Activated CD4-positive, alpha-beta T cell treated with anti-CD3 and anti-CD28 coated beads for 36 hours (primary cell): ENCODE measurements around the gene NAP1L1. TPM values are rescaled to one million over a fixed set of nuclear protein-coding genes. Genes with fewer than 3 reads are reported as not detected.
A peak's percentile ranks its signal among the peaks of the same experiment; 100 is the strongest.

Experiments used
- ATAC-seq: fragments of 200-7000 bp; cut with Tn5 transposase; one replicate; pipeline ENCODE4 v1.10.0; 2021; ENCODE audit warnings: mild to moderate bottlenecking, moderate library complexity
- CTCF ChIA-PET: fragments of 350-600 bp; sonication (Branson Sonifier 250); formaldehyde crosslinking; loops from one replicate; lab custom pipeline; 2021; ENCODE audit warnings: antibody characterized with exemption; lab: Charles Lee
- POLR2A ChIA-PET: fragments of 350-600 bp; sonication (Branson Sonifier 250); formaldehyde crosslinking; loops from one replicate; lab custom pipeline; 2021; ENCODE audit warnings: antibody characterized with exemption, inconsistent platforms; lab: Charles Lee
- DNase-seq: peaks from one replicate; pipeline ENCODE4 v3.0.0-alpha.2; 2020
- H3K27ac Mint-ChIP-seq: one replicate; pipeline ENCODE4 v1.8.0; 2021; ENCODE audit warnings: mixed read lengths
- H3K27me3 Mint-ChIP-seq: one replicate; pipeline ENCODE4 v1.8.0; 2021; ENCODE audit warnings: mixed read lengths
- H3K36me3 Mint-ChIP-seq: one replicate; pipeline ENCODE4 v1.8.0; 2021; ENCODE audit warnings: low read depth, mixed read lengths
- H3K4me1 Mint-ChIP-seq: one replicate; pipeline ENCODE4 v1.8.0; 2021; ENCODE audit warnings: mixed read lengths
- H3K4me3 Mint-ChIP-seq: one replicate; pipeline ENCODE4 v1.8.0; 2021; ENCODE audit warnings: mild to moderate bottlenecking, moderate library complexity, mixed read lengths
- H3K9me3 Mint-ChIP-seq: one replicate; pipeline ENCODE4 v1.8.0; 2021; ENCODE audit warnings: low read depth, mixed read lengths
- intact Hi-C, 2 experiments: fragments of 100-400 bp; cut with DNase I in 1 of 2; cut with micrococcal nuclease in 1 of 2; formaldehyde crosslinking; loops; one replicate each; pipeline versions ENCODE4 v1.14.2 to v1.15.1; 2022 to 2024; cut with DNase I, micrococcal nuclease
- total RNA-seq, 2 experiments: library from RNA; stranded (reverse); gene quantifications; one replicate each; pipeline ENCODE4 v1.2.3, GENCODE V29; 2021

The NAP1L1 gene
- total RNA-seq, 2 experiments from 2014 or later = 959 to 1,004 TPM

GRCh38 chr12:76109879-76110278 lies 25.4 kb upstream of the NAP1L1 start:
- DNase-seq (no peak), ATAC-seq (no peak)
- ChIA-PET POLR2A (no interaction called here), CTCF (interaction anchor here (0.6 to 0.7 kb wide), 2 partner anchors 325 to 397 kb away, joined by 3 read pairs; no protein-coding TSS in a partner anchor)
- intact Hi-C loops = no loop called here
- Mint-ChIP-seq H3K9me3 (no peaks in the 10 kb centered on the region), H3K4me1 (no peaks in the 10 kb centered on the region), H3K27me3 (peaks cover 2% of the 10 kb centered on the region), H3K27ac (no peak overlapping the region), H3K4me3 (no peak overlapping the region), H3K36me3 (no peaks in the 10 kb centered on the region)

- Mint-ChIP-seq H3K27ac (no peak overlapping the region), H3K9me3 (no peaks in the 10 kb centered on the region), H3K36me3 (no peaks in the 10 kb centered on the region), H3K4me3 (no peak overlapping the region), H3K4me1 (no peaks in the 10 kb centered on the region), H3K27me3 (peaks cover 2% of the 10 kb centered on the region)
- CTCF ChIA-PET = interaction anchor here (0.6 to 0.7 kb wide), 2 partner anchors 13 to 328 kb away, joined by 3 read pairs; no protein-coding TSS in a partner anchor
- DNase-seq = no peak
- no peak for ATAC-seq
- intact Hi-C loops = no loop called here
- POLR2A ChIA-PET = no interaction called here
These were observed 23.9 kb upstream of the NAP1L1 start for GRCh38 chr12:76108356-76108755.

- no peaks in the 10 kb centered on the region for H3K9me3 Mint-ChIP-seq
- H3K4me1 Mint-ChIP-seq = no peaks in the 10 kb centered on the region
- DNase-seq (no peak), ATAC-seq (no peak)
- no peak overlapping the region for H3K27ac Mint-ChIP-seq
- ChIA-PET POLR2A (no interaction called here), CTCF (no interaction called here)
- no peaks in the 10 kb centered on the region for H3K36me3 Mint-ChIP-seq
- peaks cover 2% of the 10 kb centered on the region for H3K27me3 Mint-ChIP-seq
- H3K4me3 Mint-ChIP-seq = no peak overlapping the region
- intact Hi-C loops = no loop called here
These were observed 22.1 kb upstream of the NAP1L1 start for GRCh38 chr12:76106631-76107030.

GRCh38 chr12:76103958-76104357 lies 19.5 kb upstream of the NAP1L1 start:
- no peaks in the 10 kb centered on the region for H3K9me3 Mint-ChIP-seq
- ChIA-PET CTCF (no interaction called here), POLR2A (interaction anchor here (0.6 kb wide), 1 partner anchor 173 kb away, joined by 6 read pairs; no protein-coding TSS in a partner anchor)
- H3K36me3 Mint-ChIP-seq = no peaks in the 10 kb centered on the region
- H3K4me3 Mint-ChIP-seq = no peak overlapping the region
- intact Hi-C loops = no loop called here
- peaks cover 2% of the 10 kb centered on the region for H3K27me3 Mint-ChIP-seq
- ATAC-seq = no peak
- no peak overlapping the region for H3K27ac Mint-ChIP-seq
- no peak for DNase-seq
- H3K4me1 Mint-ChIP-seq = no peaks in the 10 kb centered on the region

GRCh38 chr12:76101739-76102385 lies 17.4 kb upstream of the NAP1L1 start:
- no peak overlapping the region for H3K27ac Mint-ChIP-seq
- ATAC-seq = no peak
- intact Hi-C loops = no loop called here
- ChIA-PET CTCF (no interaction called here), POLR2A (interaction anchor here (0.7 kb wide), 1 partner anchor 943 kb away, joined by 12 read pairs; no protein-coding TSS in a partner anchor)
- H3K27me3 Mint-ChIP-seq = no peaks in the 10 kb centered on the region
- H3K4me1 Mint-ChIP-seq = no peaks in the 10 kb centered on the region
- H3K4me3 Mint-ChIP-seq = no peak overlapping the region
- no peaks in the 10 kb centered on the region for H3K36me3 Mint-ChIP-seq
- H3K9me3 Mint-ChIP-seq = no peaks in the 10 kb centered on the region
- DNase-seq = no peak

DNA sequence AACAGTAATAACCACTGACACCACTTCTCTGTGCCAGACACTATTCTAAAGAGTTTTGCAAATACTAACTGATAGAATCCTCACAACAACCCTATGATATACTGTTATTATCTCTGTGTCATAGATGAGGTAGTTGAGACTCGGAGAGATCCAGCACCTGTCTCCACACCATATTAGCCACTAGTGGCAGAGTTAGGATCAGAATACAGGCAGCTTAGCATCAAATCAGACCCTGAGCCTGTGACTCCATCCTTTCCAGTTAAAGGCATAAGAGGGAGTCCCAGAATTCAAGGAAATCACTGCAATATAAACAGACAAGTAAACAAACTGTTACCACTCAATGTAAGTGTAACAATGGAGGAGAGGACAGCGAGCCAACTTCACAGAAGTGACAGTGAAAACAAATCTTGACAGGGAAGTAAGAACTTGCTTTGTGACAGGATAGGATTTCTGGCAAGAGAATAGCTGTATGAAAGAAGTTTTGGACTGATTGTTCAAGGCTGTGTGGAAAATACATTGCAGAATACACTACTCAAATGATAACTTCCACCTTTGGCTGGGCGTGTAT lies 11.7 kb upstream of the NAP1L1 start:
- Mint-ChIP-seq H3K4me3 (no peak overlapping the region), H3K9me3 (no peaks in the 10 kb centered on the region), H3K27ac (no peak overlapping the region), H3K27me3 (no peaks in the 10 kb centered on the region), H3K4me1 (no peaks in the 10 kb centered on the region), H3K36me3 (no peaks in the 10 kb centered on the region)
- ChIA-PET POLR2A (no interaction called here), CTCF (interaction anchor here (0.6 kb wide), 1 partner anchor 12 kb away, joined by 3 read pairs; no protein-coding TSS in a partner anchor)
- intact Hi-C loops = no loop called here
- ATAC-seq (no peak), DNase-seq (no peak)

DNA sequence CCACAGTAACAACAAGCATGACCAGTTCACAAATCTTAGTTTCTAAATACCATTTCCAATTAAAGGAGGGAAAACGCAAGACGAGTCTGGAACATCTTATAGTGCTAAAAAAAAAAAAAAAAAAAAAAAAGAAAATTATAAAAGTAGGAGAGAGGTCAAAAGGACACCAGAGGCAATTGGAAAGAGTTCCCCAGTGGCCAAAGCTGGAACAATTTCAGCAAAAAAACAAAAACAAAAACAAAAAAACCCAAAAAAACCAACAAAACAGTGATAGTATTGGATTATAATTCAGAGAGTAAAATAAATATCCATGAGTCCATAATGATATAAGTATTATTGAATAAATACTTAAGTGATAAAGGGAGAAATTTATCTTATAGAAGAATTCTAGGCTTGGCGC lies 10.3 kb upstream of the NAP1L1 start:
- POLR2A ChIA-PET = no interaction called here
- no peak overlapping the region for H3K27ac Mint-ChIP-seq

GRCh38 chr12:76091246-76091754 lies 6.8 kb upstream of the NAP1L1 start:
- intact Hi-C loops = no loop called here
- ATAC-seq (no peak), DNase-seq (no peak)
- no peaks in the 10 kb centered on the region for H3K36me3 Mint-ChIP-seq
- no peaks in the 10 kb centered on the region for H3K9me3 Mint-ChIP-seq
- ChIA-PET POLR2A (interaction anchor here (0.7 kb wide), 1 partner anchor 10 kb away, joined by 4 read pairs; no protein-coding TSS in a partner anchor), CTCF (no interaction called here)
- H3K4me3 Mint-ChIP-seq = no peak overlapping the region
- H3K27ac Mint-ChIP-seq = no peak overlapping the region
- H3K4me1 Mint-ChIP-seq = peaks cover 4% of the 10 kb centered on the region
- no peaks in the 10 kb centered on the region for H3K27me3 Mint-ChIP-seq

More for the DNA sequence above, 10.3 kb upstream of the NAP1L1 start:
- Mint-ChIP-seq H3K27me3 (no peaks in the 10 kb centered on the region), H3K4me1 (no peaks in the 10 kb centered on the region), H3K36me3 (no peaks in the 10 kb centered on the region), H3K4me3 (no peak overlapping the region), H3K9me3 (no peaks in the 10 kb centered on the region)
- CTCF ChIA-PET = interaction anchor here (0.7 kb wide), 1 partner anchor 755 kb away, joined by 4 read pairs; no protein-coding TSS in a partner anchor
- intact Hi-C loops = no loop called here
- ATAC-seq (no peak), DNase-seq (no peak)

DNA sequence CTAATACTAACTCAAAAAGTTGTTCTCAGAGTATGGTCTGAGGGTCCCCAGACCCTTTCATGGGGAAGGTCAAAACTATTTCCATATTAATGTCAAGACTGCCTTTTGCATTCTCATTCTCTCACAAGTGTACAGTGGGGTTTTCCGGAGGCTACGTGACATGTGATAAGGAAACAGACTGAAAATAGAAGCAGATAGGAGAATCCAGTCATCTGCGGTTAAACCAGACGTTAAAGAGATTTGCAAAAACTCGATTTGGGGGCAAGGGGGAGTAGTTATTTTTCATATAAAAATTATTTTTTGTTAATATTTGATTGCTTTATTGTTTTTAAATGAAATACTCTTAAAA lies 1.0 kb upstream of the NAP1L1 start:
- Mint-ChIP-seq H3K27me3 (no peaks in the 10 kb centered on the region), H3K4me1 (peaks cover 34% of the 10 kb centered on the region), H3K9me3 (no peaks in the 10 kb centered on the region), H3K4me3 (peak overlapping the region; percentile 79), H3K27ac (peak overlapping the region; percentile 98), H3K36me3 (peaks cover 27% of the 10 kb centered on the region)
- intact Hi-C loops = loop anchor here (1.0 to 2.0 kb wide), 11 partner anchors 65 to 751 kb away; partner anchors contain the start of genes KRR1 (in 2 of the 2), GLIPR1 (in 1 of the 2), GLIPR1L1 (in 1 of the 2) and GLIPR1L2 (in 1 of the 2)
- peak; percentile 67 for DNase-seq
- ChIA-PET POLR2A (interaction anchor here (0.6 kb wide), 1 partner anchor 272 kb away, joined by 3 read pairs; no protein-coding TSS in a partner anchor), CTCF (interaction anchor here (0.7 kb wide), 1 partner anchor 263 kb away, joined by 3 read pairs; the partner anchor contains the start of gene BBS10)
- peak; percentile 10 for ATAC-seq

DNA sequence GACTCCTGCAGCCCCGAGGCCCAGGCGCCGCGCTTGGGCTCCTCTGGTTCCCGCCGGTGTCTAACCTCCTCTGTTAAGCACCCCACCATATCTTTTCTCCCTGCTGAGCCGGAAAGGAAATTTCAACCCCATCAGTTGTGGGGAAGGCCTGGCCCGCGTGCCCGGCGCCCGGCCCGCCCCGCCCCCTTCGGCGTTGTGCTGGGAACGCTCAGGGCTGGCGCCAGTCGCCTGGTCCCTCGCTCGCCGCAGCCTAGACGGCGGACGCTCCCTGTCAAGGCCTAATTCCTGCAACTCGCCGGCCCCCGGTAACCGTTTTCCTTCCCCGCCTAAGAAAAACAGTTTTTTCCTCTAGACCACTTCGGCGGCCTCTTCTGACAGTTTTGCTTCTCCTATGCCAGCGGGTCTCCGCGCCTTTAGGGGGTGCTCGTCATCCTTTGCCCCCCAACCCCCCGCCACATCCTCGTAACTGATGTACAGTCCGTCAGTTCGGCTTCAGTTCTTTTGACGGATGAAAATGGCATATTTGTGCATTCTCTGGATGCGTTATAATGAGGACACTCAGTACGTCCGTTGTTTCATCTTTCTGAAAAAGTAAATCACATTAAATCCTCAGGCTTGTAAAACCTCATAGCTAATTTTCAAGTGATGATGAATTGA lies 506 bp upstream of the NAP1L1 start:
- DNase-seq (no peak), ATAC-seq (peak; percentile 50)
- Mint-ChIP-seq H3K27ac (peak overlapping the region; percentile 98), H3K36me3 (peaks cover 30% of the 10 kb centered on the region), H3K4me1 (peaks cover 37% of the 10 kb centered on the region), H3K9me3 (peaks cover under 1% of the 10 kb centered on the region), H3K27me3 (no peaks in the 10 kb centered on the region), H3K4me3 (peak overlapping the region; percentile 79)
- intact Hi-C loops = loop anchor here (1.0 to 5.0 kb wide), 20 partner anchors 54 to 1548 kb away; partner anchors contain the start of genes BBS10 (in 2 of the 2), KRR1 (in 2 of the 2), OSBPL8 (in 2 of the 2) and ZDHHC17 (in 2 of the 2)
- POLR2A ChIA-PET = interaction anchor here (0.6 to 2.5 kb wide), 3 partner anchors 54 to 605 kb away, joined by 3 to 8 read pairs (median 5); partner anchors contain the start of genes GLIPR1 and PHLDA1
- CTCF ChIA-PET = interaction anchor here (0.7 kb wide), 1 partner anchor 263 kb away, joined by 3 read pairs; the partner anchor contains the start of gene BBS10
